ENCODE results near the gene DAGLA. TPM values are rescaled to one million over a fixed set of nuclear protein-coding genes. Genes with fewer than 3 reads are reported as not detected.

The DAGLA gene
- total RNA-seq, 2 experiments from 2014 or later, result 0.05 TPM; not detected in 1

DNA sequence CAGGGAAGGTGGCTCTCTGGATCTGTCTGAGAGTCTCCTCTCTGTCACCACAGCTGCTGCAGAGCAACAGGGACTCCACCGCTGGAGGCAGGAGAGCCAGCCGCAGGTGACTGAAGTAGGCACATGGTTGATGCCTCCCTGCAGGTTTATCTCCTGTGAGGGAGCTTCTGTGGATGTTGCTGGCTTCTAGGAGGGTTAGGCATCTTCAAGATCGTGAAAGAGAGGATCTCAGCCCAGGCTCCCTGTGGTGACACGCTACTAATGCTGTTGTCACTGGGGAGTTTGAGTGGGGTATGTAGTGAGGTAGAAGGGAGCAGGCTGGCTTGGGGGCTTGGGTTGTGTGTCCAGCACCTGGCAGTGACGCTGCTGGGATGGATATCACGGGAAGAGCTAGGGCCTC lies 34.1 kb downstream of the DAGLA start:
- Mint-ChIP-seq H3K4me3 (no peak overlapping the region), H3K27ac (no peak overlapping the region), H3K9me3 (ENCODE audit: insufficient read depth) (no peaks in the 10 kb centered on the region), H3K4me1 (ENCODE audit: low read depth) (no peaks in the 10 kb centered on the region), H3K36me3 (ENCODE audit: low read depth) (no peaks in the 10 kb centered on the region), H3K27me3 (ENCODE audit: low read depth) (peaks cover 5% of the 10 kb centered on the region)
- ChIA-PET CTCF (no interaction called here), POLR2A (no interaction called here)
- DNase-seq (no peak), ATAC-seq (no peak)

DNA sequence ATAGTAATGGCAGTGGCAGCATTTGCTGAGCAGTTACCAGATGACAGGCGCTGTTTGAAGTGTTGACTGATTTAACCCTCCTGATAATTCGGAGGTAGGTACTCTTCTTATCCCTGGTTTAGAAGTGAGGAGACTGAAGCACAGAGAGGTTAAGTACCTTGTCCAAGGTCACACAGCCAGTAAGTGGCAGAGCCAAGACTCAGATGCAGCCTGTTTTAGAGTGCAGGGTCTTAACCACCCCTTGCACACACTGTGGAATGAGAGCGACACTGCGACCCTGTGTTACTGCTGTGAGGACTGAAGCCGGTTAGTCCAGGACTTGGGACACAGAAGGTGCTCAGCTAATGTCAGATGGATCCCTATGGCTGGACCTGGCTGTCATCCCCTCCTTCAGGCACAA lies 34.7 kb downstream of the DAGLA start:
- peaks cover 5% of the 10 kb centered on the region for H3K27me3 Mint-ChIP-seq (ENCODE audit: low read depth)
- DNase-seq (no peak), ATAC-seq (no peak)
- POLR2A ChIA-PET, result no interaction called here
- no peaks in the 10 kb centered on the region for H3K36me3 Mint-ChIP-seq (ENCODE audit: low read depth)
- H3K4me1 Mint-ChIP-seq (ENCODE audit: low read depth), result no peaks in the 10 kb centered on the region
- no peak overlapping the region for H3K4me3 Mint-ChIP-seq
- H3K27ac Mint-ChIP-seq, result no peak overlapping the region
- CTCF ChIA-PET, result interaction anchor here (1.5 kb wide), 1 partner anchor 19 kb away, joined by 4 read pairs; no protein-coding TSS in a partner anchor
- H3K9me3 Mint-ChIP-seq (ENCODE audit: insufficient read depth), result no peaks in the 10 kb centered on the region

DNA sequence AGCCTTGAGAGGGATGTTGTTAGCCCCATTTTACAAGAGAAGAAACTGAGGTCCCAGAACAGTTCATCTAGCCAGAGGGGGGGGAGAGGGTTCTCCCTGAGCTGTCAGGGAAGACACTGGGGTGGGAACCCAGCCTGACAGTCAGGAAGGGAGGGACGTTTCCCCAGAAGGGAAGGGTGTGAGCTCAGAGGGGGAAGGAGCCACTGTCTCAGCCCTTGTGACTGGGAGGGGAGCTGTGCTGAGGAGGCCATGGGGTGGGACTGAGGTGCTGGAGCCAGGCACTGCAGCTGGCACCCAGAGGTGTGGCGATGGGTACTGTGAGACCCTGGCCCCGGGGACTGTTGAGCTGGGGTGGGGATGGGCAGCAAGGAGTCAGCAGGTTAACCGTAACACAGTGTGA lies 35.7 kb downstream of the DAGLA start:
- Mint-ChIP-seq H3K4me1 (ENCODE audit: low read depth) (no peaks in the 10 kb centered on the region), H3K27ac (no peak overlapping the region), H3K27me3 (ENCODE audit: low read depth) (peaks cover 5% of the 10 kb centered on the region), H3K36me3 (ENCODE audit: low read depth) (no peaks in the 10 kb centered on the region), H3K4me3 (no peak overlapping the region), H3K9me3 (ENCODE audit: insufficient read depth) (no peaks in the 10 kb centered on the region)
- CTCF ChIA-PET, result interaction anchor here (1.5 kb wide), 1 partner anchor 18 kb away, joined by 4 read pairs; no protein-coding TSS in a partner anchor
- ATAC-seq (no peak), DNase-seq (no peak)
- POLR2A ChIA-PET, result interaction anchor here (0.6 kb wide), 1 partner anchor 137 kb away, joined by 3 read pairs; no protein-coding TSS in a partner anchor

DNA sequence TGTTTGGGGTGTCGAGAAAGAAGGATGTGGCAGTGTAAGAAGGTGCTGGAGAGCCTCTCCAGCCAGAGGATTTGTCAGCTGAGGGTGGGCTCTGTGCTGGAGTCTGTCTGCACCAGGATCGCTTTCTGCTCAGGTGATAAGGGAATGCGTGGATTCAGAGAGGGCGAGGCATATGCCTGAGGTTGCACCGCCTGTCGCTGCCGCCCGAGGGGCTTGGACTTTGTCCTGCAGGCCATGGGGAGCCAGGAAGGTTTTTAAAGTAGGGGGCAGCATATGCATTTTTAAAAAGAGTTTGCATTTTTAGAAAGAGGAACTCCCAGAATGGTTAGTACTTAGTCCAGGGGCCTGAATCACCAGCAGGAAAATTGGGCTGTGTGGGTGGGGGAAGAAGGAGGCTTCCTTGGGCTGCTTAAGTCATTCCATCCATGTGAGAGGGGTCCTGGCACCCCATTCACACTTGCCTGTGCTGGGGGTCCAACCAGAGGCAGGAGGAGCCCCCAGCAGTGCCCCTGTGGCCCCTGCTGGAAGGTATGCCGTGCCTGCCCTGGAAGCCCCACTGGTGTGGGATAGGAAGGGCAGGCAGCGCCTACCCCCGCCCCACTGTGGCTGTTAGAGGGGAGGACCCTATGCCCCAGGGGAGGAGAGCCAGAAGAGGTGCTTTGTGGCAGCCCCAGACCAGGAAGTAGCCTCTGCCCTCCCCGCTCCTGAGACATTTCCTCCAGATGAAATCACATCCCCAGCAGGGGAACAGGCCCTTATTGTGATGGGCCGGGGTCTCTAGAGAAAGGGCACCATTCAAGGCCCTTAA lies 36.5 kb downstream of the DAGLA start:
- H3K4me1 Mint-ChIP-seq (ENCODE audit: low read depth), result no peaks in the 10 kb centered on the region
- DNase-seq (no peak), ATAC-seq (no peak)
- no peak overlapping the region for H3K4me3 Mint-ChIP-seq
- no peaks in the 10 kb centered on the region for H3K9me3 Mint-ChIP-seq (ENCODE audit: insufficient read depth)
- CTCF ChIA-PET, result interaction anchor here (1.6 kb wide), 1 partner anchor 34 kb away, joined by 3 read pairs; no protein-coding TSS in a partner anchor
- no peak overlapping the region for H3K27ac Mint-ChIP-seq
- no peaks in the 10 kb centered on the region for H3K36me3 Mint-ChIP-seq (ENCODE audit: low read depth)
- POLR2A ChIA-PET, result no interaction called here
- peaks cover 5% of the 10 kb centered on the region for H3K27me3 Mint-ChIP-seq (ENCODE audit: low read depth)

DNA sequence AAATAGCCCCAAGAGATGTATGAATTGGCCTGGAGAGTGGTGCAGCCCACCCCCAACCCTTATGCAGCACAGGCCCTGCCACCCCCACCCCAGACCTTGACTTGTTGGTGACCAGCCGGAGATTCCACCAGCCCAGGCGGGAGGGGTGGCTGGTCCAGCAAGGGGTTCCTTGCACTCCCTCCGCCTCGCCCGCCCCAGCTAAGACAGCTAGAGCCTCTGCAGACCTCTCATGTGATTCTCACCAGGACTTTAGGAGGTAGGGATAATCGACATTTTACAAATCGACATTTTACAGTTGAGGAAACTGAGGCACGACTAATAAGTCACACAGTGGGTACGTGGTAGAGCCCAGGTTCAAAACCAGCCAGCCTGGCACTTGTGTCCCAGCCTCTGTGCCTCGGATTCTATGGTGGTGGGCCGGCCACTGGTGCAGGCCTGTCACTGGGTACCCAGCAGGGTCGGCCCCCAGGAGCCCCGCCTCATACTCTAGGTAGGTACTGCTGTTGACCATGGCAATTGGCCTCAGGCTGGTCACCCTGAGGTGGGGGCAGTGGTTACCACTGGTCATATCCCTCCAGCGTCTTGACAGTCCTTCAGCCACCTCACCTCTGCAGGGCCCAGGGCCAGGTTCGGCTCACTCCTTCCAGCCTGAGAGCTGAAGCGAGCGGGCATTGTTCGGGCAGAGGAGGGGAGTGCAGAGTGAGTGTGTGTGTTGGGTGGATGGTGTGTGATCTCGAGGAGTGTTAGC lies 37.3 kb downstream of the DAGLA start:
- no peak for DNase-seq

DNA sequence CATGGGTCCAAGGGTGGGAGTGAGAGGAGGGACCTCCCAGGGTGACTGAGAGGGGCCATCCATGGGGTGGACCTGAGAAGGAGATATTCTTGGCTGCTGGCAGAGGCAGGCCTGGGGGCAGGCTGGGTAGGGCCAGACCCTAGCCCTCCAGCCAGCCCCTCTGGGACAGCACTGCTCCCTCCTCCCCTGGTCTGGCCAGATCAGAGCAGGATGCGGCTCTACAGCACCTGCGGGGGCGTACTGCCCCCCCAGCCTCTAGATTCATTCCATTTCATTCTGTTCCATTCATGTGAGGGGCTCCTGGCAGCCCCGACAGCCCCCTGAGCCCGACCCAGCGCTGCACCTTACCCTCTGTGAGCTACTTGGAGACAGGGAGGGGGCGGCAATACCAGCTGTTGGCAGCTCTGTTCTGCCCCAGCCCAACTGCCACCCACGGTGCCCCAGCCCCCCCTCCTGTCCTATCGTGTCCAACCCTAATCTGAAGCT lies 37.9 kb downstream of the DAGLA start:
- Mint-ChIP-seq H3K36me3 (ENCODE audit: low read depth) (no peaks in the 10 kb centered on the region), H3K9me3 (ENCODE audit: insufficient read depth) (no peaks in the 10 kb centered on the region), H3K27me3 (ENCODE audit: low read depth) (peaks cover 5% of the 10 kb centered on the region), H3K4me3 (no peak overlapping the region), H3K4me1 (ENCODE audit: low read depth) (no peaks in the 10 kb centered on the region), H3K27ac (no peak overlapping the region)
- ChIA-PET POLR2A (no interaction called here), CTCF (interaction anchor here (1.6 to 2.0 kb wide), 2 partner anchors 15 to 32 kb away, joined by 3 to 9 read pairs; no protein-coding TSS in a partner anchor)
- no peak for ATAC-seq
- DNase-seq, result no peak

More for the DNA sequence above, 37.3 kb downstream of the DAGLA start:
- no peak overlapping the region for H3K4me3 Mint-ChIP-seq
- ChIA-PET POLR2A (no interaction called here), CTCF (interaction anchor here (1.6 kb wide), 1 partner anchor 33 kb away, joined by 3 read pairs; no protein-coding TSS in a partner anchor)
- no peaks in the 10 kb centered on the region for H3K36me3 Mint-ChIP-seq (ENCODE audit: low read depth)
- H3K27ac Mint-ChIP-seq, result no peak overlapping the region
- no peaks in the 10 kb centered on the region for H3K4me1 Mint-ChIP-seq (ENCODE audit: low read depth)
- no peaks in the 10 kb centered on the region for H3K9me3 Mint-ChIP-seq (ENCODE audit: insufficient read depth)
- ATAC-seq, result no peak
- peaks cover 5% of the 10 kb centered on the region for H3K27me3 Mint-ChIP-seq (ENCODE audit: low read depth)

DNA sequence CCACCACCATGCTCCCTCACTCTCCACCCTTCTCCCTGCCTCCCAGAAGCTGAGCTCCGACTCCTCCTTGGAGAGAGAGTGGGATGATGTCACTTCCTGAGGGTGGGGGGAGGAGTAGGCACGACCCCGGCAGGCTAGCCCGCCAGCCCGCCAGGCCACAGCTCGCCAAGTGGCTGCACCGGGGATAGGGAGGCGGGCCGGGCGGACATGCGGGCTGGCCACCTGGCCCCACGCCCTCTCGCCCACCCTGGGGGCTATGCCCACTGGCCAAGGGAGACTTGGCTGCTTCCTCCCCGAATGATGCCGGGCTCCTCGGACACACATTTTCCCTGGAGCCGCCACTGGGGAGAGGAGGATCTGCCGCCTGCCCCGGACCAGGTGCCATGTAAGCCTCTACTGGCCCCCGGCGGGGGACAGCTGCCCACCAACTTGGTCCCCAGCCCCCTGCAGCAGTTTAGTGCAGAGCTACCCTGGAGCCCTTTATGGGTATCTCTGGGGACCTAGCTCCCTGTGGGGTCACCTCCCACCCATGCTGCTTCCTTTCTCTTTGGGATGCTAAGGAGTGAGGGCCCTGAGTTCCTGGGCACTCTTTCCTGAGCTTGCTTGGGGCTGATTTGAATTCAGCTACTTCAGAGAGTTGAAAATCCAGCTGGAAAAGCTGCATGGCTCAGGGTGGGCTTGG lies 38.6 kb downstream of the DAGLA start:
- H3K4me1 Mint-ChIP-seq (ENCODE audit: low read depth), result no peaks in the 10 kb centered on the region
- no peak overlapping the region for H3K27ac Mint-ChIP-seq
- CTCF ChIA-PET, result interaction anchor here (2.0 kb wide), 1 partner anchor 15 kb away, joined by 9 read pairs; no protein-coding TSS in a partner anchor
- POLR2A ChIA-PET, result no interaction called here
- DNase-seq (no peak), ATAC-seq (no peak)
- H3K4me3 Mint-ChIP-seq, result no peak overlapping the region
- peaks cover 5% of the 10 kb centered on the region for H3K27me3 Mint-ChIP-seq (ENCODE audit: low read depth)
- no peaks in the 10 kb centered on the region for H3K9me3 Mint-ChIP-seq (ENCODE audit: insufficient read depth)
- no peaks in the 10 kb centered on the region for H3K36me3 Mint-ChIP-seq (ENCODE audit: low read depth)

DNA sequence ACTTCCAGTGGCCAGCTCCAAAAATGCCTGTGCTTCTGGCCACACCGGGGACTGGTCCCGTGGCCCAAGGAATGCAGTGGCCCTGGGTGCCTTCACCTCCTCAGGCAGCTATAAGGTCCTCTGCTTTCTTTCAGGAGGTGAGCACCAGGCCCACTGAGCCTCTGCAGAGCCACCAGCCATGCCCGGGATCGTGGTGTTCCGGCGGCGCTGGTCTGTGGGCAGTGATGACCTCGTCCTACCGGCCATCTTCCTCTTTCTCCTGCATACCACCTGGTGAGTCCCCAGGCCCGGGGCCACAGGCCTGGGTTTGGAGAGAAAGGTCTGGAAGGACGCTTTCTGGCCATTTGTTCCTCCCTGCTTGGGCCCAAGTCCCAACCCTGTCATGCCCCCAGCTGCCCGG lies 39.8 kb downstream of the DAGLA start:
- POLR2A ChIA-PET, result no interaction called here
- CTCF ChIA-PET, result interaction anchor here (2.0 kb wide), 1 partner anchor 13 kb away, joined by 9 read pairs; no protein-coding TSS in a partner anchor
- Mint-ChIP-seq H3K4me1 (ENCODE audit: low read depth) (no peaks in the 10 kb centered on the region), H3K4me3 (no peak overlapping the region), H3K36me3 (ENCODE audit: low read depth) (no peaks in the 10 kb centered on the region), H3K9me3 (ENCODE audit: insufficient read depth) (no peaks in the 10 kb centered on the region), H3K27me3 (ENCODE audit: low read depth) (peaks cover under 1% of the 10 kb centered on the region), H3K27ac (no peak overlapping the region)
- ATAC-seq (no peak), DNase-seq (no peak)

DNA sequence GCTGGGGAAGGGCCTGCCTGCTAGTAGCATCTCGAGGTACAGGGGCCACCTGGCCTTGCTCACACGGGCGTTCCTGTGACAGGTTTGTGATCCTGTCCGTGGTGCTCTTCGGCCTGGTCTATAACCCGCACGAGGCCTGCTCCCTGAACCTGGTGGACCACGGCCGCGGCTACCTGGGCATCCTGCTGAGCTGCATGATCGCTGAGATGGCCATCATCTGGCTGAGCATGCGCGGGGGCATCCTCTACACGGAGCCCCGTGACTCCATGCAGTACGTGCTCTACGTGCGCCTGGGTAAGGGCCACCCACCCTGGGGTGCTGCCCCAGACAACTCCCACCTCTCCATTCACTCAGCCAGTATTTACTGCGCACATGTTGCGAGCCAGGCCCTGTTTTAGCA lies 40.4 kb downstream of the DAGLA start:
- no peaks in the 10 kb centered on the region for H3K36me3 Mint-ChIP-seq (ENCODE audit: low read depth)
- H3K9me3 Mint-ChIP-seq (ENCODE audit: insufficient read depth), result no peaks in the 10 kb centered on the region
- no peak overlapping the region for H3K27ac Mint-ChIP-seq
- ATAC-seq, result no peak
- no peak overlapping the region for H3K4me3 Mint-ChIP-seq
- ChIA-PET CTCF (no interaction called here), POLR2A (no interaction called here)
- no peaks in the 10 kb centered on the region for H3K27me3 Mint-ChIP-seq (ENCODE audit: low read depth)
- no peaks in the 10 kb centered on the region for H3K4me1 Mint-ChIP-seq (ENCODE audit: low read depth)
- DNase-seq, result no peak

DNA sequence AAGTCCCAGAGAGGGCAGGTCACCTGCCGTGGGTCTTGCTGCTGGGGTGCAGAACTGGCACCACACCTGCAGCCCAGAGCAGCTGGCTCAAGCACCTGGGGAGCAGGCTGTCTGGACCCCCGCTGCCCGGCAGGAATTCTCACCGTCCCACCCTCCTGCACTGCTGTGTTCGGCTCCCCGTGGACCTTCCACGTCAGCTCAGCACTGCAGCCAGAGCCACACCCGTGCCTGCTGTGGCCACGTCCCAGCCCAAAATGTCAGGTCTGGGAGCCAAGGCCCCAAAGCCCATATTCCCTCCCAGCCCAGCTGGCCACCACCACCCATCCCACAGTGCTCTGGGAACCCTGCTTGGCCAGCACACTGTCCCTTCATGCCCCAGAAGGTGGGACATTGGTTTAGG lies 44.2 kb downstream of the DAGLA start:
- POLR2A ChIA-PET, result no interaction called here
- Mint-ChIP-seq H3K4me3 (no peak overlapping the region), H3K27ac (no peak overlapping the region), H3K36me3 (ENCODE audit: low read depth) (no peaks in the 10 kb centered on the region), H3K9me3 (ENCODE audit: insufficient read depth) (no peaks in the 10 kb centered on the region), H3K27me3 (ENCODE audit: low read depth) (no peaks in the 10 kb centered on the region), H3K4me1 (ENCODE audit: low read depth) (no peaks in the 10 kb centered on the region)
- DNase-seq, result no peak
- ATAC-seq, result no peak
- CTCF ChIA-PET, result interaction anchor here (1.7 kb wide), 1 partner anchor 9 kb away, joined by 11 read pairs; no protein-coding TSS in a partner anchor

DNA sequence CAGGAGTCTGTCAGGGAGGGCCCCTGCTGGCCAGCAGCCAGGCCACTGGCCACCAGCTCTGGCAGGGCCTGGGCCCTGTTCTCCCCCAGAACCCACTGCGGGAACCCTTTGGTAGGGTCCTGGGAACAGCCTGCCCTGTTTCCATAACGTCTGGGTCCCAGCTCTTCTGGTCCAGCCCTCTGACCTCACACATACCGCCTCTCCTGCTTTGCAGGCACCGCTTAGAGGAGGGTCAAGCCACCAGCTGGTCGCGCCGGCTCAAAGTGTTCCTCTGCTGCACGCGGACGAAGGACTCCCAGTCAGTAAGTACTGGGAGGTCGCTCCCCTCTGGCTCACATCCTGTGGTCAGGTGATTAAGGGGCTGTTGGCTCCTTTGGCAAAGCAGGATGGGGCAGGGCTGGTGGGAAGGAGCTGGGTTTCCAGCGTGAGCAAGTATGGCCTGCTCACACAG lies 45.6 kb downstream of the DAGLA start:
- no peaks in the 10 kb centered on the region for H3K27me3 Mint-ChIP-seq (ENCODE audit: low read depth)
- CTCF ChIA-PET, result no interaction called here
- H3K9me3 Mint-ChIP-seq (ENCODE audit: insufficient read depth), result no peaks in the 10 kb centered on the region
- DNase-seq, result no peak
- H3K4me3 Mint-ChIP-seq, result no peak overlapping the region
- H3K36me3 Mint-ChIP-seq (ENCODE audit: low read depth), result no peaks in the 10 kb centered on the region
- H3K27ac Mint-ChIP-seq, result no peak overlapping the region
- H3K4me1 Mint-ChIP-seq (ENCODE audit: low read depth), result no peaks in the 10 kb centered on the region
- no peak for ATAC-seq
- POLR2A ChIA-PET, result no interaction called here

Measured in activated CD8-positive, alpha-beta T cell treated with anti-CD3 and anti-CD28 coated beads, Interleukin-2, amount 10 ng/mL, durations not matched to agents 7 days and 5 days (primary cell).